GM12878 (cell line): ENCODE results near the gene SLC12A4. TPM values are rescaled to one million over a fixed set of nuclear protein-coding genes. Genes with fewer than 3 reads are reported as not detected.
A peak's percentile ranks its signal among the peaks of the same experiment; 100 is the strongest.

ENCODE experiments used
- ATAC-seq: fragments of 200-7000 bp; cut with Tn5 transposase; 3 replicates; pipeline ENCODE4 v1.9.1; 2020; ENCODE audit warnings: mild to moderate bottlenecking, moderate library complexity
- BruUV-seq: library from RNA; stranded (reverse); fragments of 400-500 nt; replicated peaks from 2 replicates; lab custom pipeline; 2021; lab: Mats Ljungman, UMichigan
- CTCF ChIA-PET: fragments of 300-600 bp; sonication (Branson Sonifier 250); formaldehyde crosslinking; extraction: SDS; loops from one replicate; lab custom pipeline; 2021; ENCODE audit warnings: inconsistent platforms; lab: Yijun Ruan, JAX
- POLR2A ChIA-PET: fragments of 350-600 bp; formaldehyde crosslinking; extraction: SDS; loops from one replicate; lab custom pipeline; 2021; ENCODE audit warnings: inconsistent platforms; lab: Charles Lee
- RAD21 ChIA-PET: fragments of 300-600 bp; sonication (Branson Sonifier 250); formaldehyde crosslinking; loops from one replicate; lab custom pipeline; 2023; ENCODE audit warnings: antibody characterized with exemption; ENCODE audit not compliant: unreplicated experiment; lab: Charles Lee
- SMC1A ChIA-PET: fragments of 300-600 bp; sonication (Branson Sonifier 250); formaldehyde crosslinking; loops from one replicate; lab custom pipeline; 2023; ENCODE audit not compliant: unreplicated experiment, uncharacterized antibody; lab: Charles Lee
- DNase-seq: peaks from one replicate; pipeline ENCODE4 v3.0.0-alpha.2; 2011; ENCODE audit warnings: low read depth, low spot score
- FAIRE-seq: peaks from 3 replicates; lab custom pipeline; 2011; peaks lifted over from hg19 to GRCh38; lab: Jason Lieb, UNC
- H2AFZ ChIP-seq: 2 replicates; pipeline ENCODE4 v1.6.0; 2011; ENCODE audit warnings: low read depth, low read length, control low read depth; ENCODE audit not compliant: control insufficient read depth
- H3K27ac ChIP-seq: 2 replicates; pipeline ENCODE4 v1.5.1; 2011; ENCODE audit warnings: control low read depth; ENCODE audit not compliant: control insufficient read depth, insufficient read depth
- H3K27me3 ChIP-seq, 2 experiments: replicated peaks in 1 of 2; 2 replicates each; pipeline versions ENCODE4 v1.6.0 to v1.6.1; 2011; ENCODE audit warnings: low read length in 1 of 2; ENCODE audit not compliant: control insufficient read depth in 2 of 2, insufficient read depth in 2 of 2
- H3K36me3 ChIP-seq, 2 experiments: 2 replicates each; pipeline ENCODE4 v1.5.1; 2011; ENCODE audit warnings: low read length in 1 of 2; ENCODE audit not compliant: control insufficient read depth in 2 of 2, insufficient read depth in 2 of 2
- H3K4me1 ChIP-seq: 2 replicates; pipeline ENCODE4 v1.6.1; 2011; ENCODE audit warnings: mild to moderate bottlenecking, low read length, moderate library complexity, mixed read lengths; ENCODE audit not compliant: control insufficient read depth, insufficient read depth
- H3K4me2 ChIP-seq: 2 replicates; pipeline ENCODE4 v1.6.0; 2011; ENCODE audit warnings: control low read depth; ENCODE audit not compliant: control insufficient read depth, insufficient read depth
- H3K4me3 ChIP-seq: fragments of 200-600 bp; sonication (generic); 2 replicates; pipeline ENCODE4 v1.5.1; 2016
- H3K79me2 ChIP-seq: 2 replicates; pipeline ENCODE4 v1.6.0; 2011; ENCODE audit warnings: low read length; ENCODE audit not compliant: control insufficient read depth, insufficient read depth
- H3K9ac ChIP-seq: 2 replicates; pipeline ENCODE4 v1.8.0; 2011; ENCODE audit warnings: low read length, control low read depth, mixed read lengths; ENCODE audit not compliant: control insufficient read depth, insufficient read depth
- H3K9me3 ChIP-seq: replicated peaks from 3 replicates; pipeline ENCODE4 v1.5.1; 2011; ENCODE audit warnings: mild to moderate bottlenecking, low read length; ENCODE audit not compliant: control insufficient read depth, insufficient read depth
- H4K20me1 ChIP-seq: 2 replicates; pipeline ENCODE4 v1.6.0; 2011; ENCODE audit not compliant: control insufficient read depth, insufficient read depth
- BCL11A ChIP-seq: IDR thresholded peaks from 2 replicates; pipeline ENCODE4 v1.6.1; 2011; ENCODE audit warnings: low read depth, low read length
- EP300 ChIP-seq, 2 experiments: fragments of 150-350 bp in 1 of 2; IDR thresholded peaks; 2 replicates each; pipeline ENCODE4 v1.6.1; 2011 to 2012; ENCODE audit warnings: low read depth in 2 of 2, low read length in 2 of 2, borderline replicate concordance in 1 of 2, improper control_type of control experiment in 1 of 2, inconsistent platforms in 1 of 2; ENCODE audit not compliant: control insufficient read depth in 1 of 2
- IKZF2 ChIP-seq, 2 experiments: fragments of 450-650 bp; IDR thresholded peaks; 2 replicates each; pipeline ENCODE4 v1.6.1; 2017; ENCODE audit warnings: mild to moderate bottlenecking in 2 of 2, moderate library complexity in 2 of 2
- POLR2A ChIP-seq: IDR thresholded peaks from 2 replicates; pipeline ENCODE4 v1.6.1; 2011; ENCODE audit warnings: low read depth, mild to moderate bottlenecking, low read length
- PRDM15 ChIP-seq: fragments of 450-650 bp; formaldehyde crosslinking; IDR thresholded peaks from 2 replicates; pipeline ENCODE4 v1.4.0; 2020; ENCODE audit warnings: mild to moderate bottlenecking, moderate library complexity
- RAD21 ChIP-seq: IDR thresholded peaks from 2 replicates; pipeline ENCODE4 v1.6.1; 2011; ENCODE audit warnings: mild to moderate bottlenecking, low read depth, low read length, moderate library complexity; ENCODE audit not compliant: insufficient read depth
- RFX5 ChIP-seq: IDR thresholded peaks from 2 replicates; pipeline ENCODE4 v1.6.1; 2011; ENCODE audit warnings: low read depth, low read length, improper control_type of control experiment
- WGBS: methylation state at CpG from one replicate; pipeline ENCODE4 v1.1.6; 2016; ENCODE audit warnings: low lambda C conversion rate; ENCODE audit not compliant: insufficient replicate concordance, insufficient coverage; ENCODE audit errors: missing lambda C conversion rate; 5-methylcytosine and 5-hydroxymethylcytosine counted together
- in situ Hi-C: fragments of 300-500 bp; cut with MboI; formaldehyde crosslinking; loops from 9 replicates; pipeline ENCODE4 v1.14.3; 2018; ENCODE audit warnings: mixed read lengths
- intact Hi-C: fragments of 100-400 bp; cut with micrococcal nuclease; formaldehyde crosslinking; loops from one replicate; pipeline ENCODE4 v1.14.2; 2022; ENCODE audit not compliant: unreplicated experiment
- polyA plus RNA-seq, 11 experiments: library from polyadenylated mRNA; depleted of rRNA in 4 of 11; unstranded in 6 of 11; stranded (reverse) in 5 of 11; fragments of >200 nt; fragmentation: Nextera tagmentation in 4 of 11; fragmentation: Illumina TruSeq in 1 of 11; extraction: Ambion mirVana in 4 of 11; extraction: Trizol in 1 of 11; gene quantifications; 1 replicate in 1 of 11; 2 replicates in 10 of 11; pipeline versions ENCODE4 v1.2.1 to v1.2.3, GENCODE V29; 2011 to 2016; ENCODE audit warnings: inconsistent platforms in 2 of 11, missing spikeins in 2 of 11, low read depth in 1 of 11
- total RNA-seq, 4 experiments: library from RNA; depleted of rRNA in 3 of 4; stranded (reverse); fragments of >200 nt in 3 of 4; fragmentation: Illumina TruSeq in 1 of 4; extraction: Trizol in 1 of 4; gene quantifications; 2 replicates each; pipeline versions ENCODE4 v1.2.1 to v1.2.3, GENCODE V29; 2013 to 2021

The SLC12A4 gene
- total and polyA plus RNA-seq, 10 of the 15 experiments (the other 5 are each of a cell fraction or from before 2014, with no cell fraction given), result 0.95 to 39.9 (median 14.2) TPM

DNA sequence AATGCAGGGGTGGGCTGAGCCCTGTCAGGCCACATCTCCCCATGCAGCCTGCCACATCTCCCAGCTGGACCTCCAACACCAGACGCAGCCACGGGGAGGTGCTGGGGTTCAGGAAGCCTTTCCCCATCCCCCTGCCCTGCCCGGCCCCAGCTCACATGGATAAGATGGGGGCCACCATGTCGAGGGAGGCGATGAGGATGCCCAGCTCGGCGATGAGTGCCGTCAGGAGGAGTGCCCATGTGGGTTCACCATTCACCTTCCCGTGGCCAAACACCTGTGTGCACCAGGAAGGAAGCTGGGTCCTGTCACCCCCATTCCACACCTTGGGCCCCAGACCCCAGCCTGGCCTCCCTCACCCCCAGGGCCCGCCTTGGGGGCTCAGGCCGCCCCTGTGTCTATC lies 18.8 kb downstream of the SLC12A4 start:
- Histone ChIP-seq H2AFZ (no peak overlapping the region), H3K4me1 (peaks cover 3% of the 10 kb centered on the region; the same call in 1 of the 2 replicates), H3K27me3 (no peaks in the 10 kb centered on the region), H3K9ac (no peak overlapping the region)
- no peak for DNase-seq
- 0 out of 2 replicates have a peak, but pooled peaks have one; percentile 34 for TF ChIP-seq POLR2A
- no peak for TF ChIP-seq PRDM15 (CRISPR knock-in tag)
- TF ChIP-seq, all 136 proteins: peak for 1
- H3K27ac ChIP-seq, result no peak overlapping the region
- WGBS, result 88% methylated on average over 10 of the region's 11 CpGs
- CTCF ChIA-PET, result no interaction called here
- no peaks in the 10 kb centered on the region for H4K20me1 ChIP-seq
- H3K79me2 ChIP-seq, result no peaks in the 10 kb centered on the region
- H3K4me3 ChIP-seq, result no peak overlapping the region
- ATAC-seq (no peak), FAIRE-seq (no peak)
- H3K36me3 ChIP-seq, result peaks cover 0 to 14% of the 10 kb centered on the region in 2 experiments; a peak in 3 of 4 replicates
- no TSS peak for BruUV-seq
- SMC1A ChIA-PET, result no interaction called here
- intact Hi-C loops, result no loop called here
- no peaks in the 10 kb centered on the region for H3K9me3 ChIP-seq
- H3K4me2 ChIP-seq, result no peak overlapping the region
- POLR2A ChIA-PET, result interaction anchor here (0.6 kb wide), 1 partner anchor 11 kb away, joined by 7 read pairs; no protein-coding TSS in a partner anchor
- in situ Hi-C loops, result no loop called here
- RAD21 ChIA-PET, result no interaction called here

DNA sequence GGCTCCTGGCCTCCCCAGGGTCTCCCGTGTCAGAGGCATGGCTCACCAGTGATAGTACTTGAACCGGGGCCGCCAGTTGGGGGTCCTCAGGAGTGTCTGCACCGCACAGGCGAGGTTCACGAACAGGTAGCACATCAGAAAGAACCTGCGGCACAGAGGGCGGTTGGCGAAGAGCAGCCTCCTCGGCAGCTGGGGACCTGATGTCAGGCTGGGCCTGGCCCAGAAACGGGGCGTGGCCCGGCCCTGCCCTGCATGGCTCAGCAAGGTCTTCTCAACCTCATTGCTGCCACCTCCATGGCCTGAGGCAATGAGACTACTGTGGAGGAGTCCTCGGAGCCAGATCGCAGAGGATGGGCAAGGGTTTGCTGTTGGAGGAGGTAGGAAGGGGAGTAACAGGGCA lies 20.4 kb downstream of the SLC12A4 start:
- Histone ChIP-seq H4K20me1 (no peaks in the 10 kb centered on the region), H2AFZ (no peak overlapping the region), H3K36me3 (peaks cover 0 to 14% of the 10 kb centered on the region in 2 experiments; a peak in 3 of 4 replicates), H3K4me2 (no peak overlapping the region), H3K27me3 (no peaks in the 10 kb centered on the region), H3K79me2 (no peaks in the 10 kb centered on the region), H3K9me3 (no peaks in the 10 kb centered on the region), H3K9ac (no peak overlapping the region), H3K4me1 (peaks cover 3% of the 10 kb centered on the region; the same call in 1 of the 2 replicates), H3K4me3 (no peak overlapping the region), H3K27ac (no peak overlapping the region)
- ChIA-PET SMC1A (no interaction called here), POLR2A (no interaction called here), CTCF (interaction anchor here (0.6 kb wide), 1 partner anchor 92 kb away, joined by 3 read pairs; no protein-coding TSS in a partner anchor), RAD21 (no interaction called here)
- intact Hi-C loops (no loop called here), in situ Hi-C loops (no loop called here)
- no peak for ATAC-seq
- WGBS, result 88% methylated on average over 15 of the region's 15 CpGs
- TF ChIP-seq BCL11A, result no peak
- no peak for TF ChIP-seq EP300 (IDR thresholded peaks at IDR 0.05; ENCODE audit: borderline replicate concordance in 1 of 2, control insufficient read depth in 1 of 2, low read depth in 2 of 2, low read length in 2 of 2)
- no peak for TF ChIP-seq RFX5
- TF ChIP-seq IKZF2 (IDR thresholded peaks at IDR 0.05), result no peak
- TF ChIP-seq RAD21, result no peak
- no TSS peak for BruUV-seq
- no peak for DNase-seq
- no peak for FAIRE-seq
